Fibroblast of villous mesenchyme (primary cell): ENCODE data around the gene TMEM150A. TPM values are rescaled to one million over a fixed set of nuclear protein-coding genes. Genes with fewer than 3 reads are reported as not detected.

Source experiments
- DNase-seq: peaks from one replicate; pipeline ENCODE4 v3.0.0-alpha.2; 2010; ENCODE audit warnings: low read depth
- H3K4me3 ChIP-seq: 2 replicates; pipeline ENCODE4 v1.5.1; 2011; ENCODE audit warnings: low read depth, mild to moderate bottlenecking, low read length
- total RNA-seq: library from RNA; depleted of rRNA; stranded (reverse); fragments of >200 nt; gene quantifications from 2 replicates; pipeline ENCODE4 v1.2.3, GENCODE V29; 2012
- TF ChIP-seq, protein P1 (sequence below): IDR thresholded peaks from 2 replicates; pipeline ENCODE4 v1.5.1; 2012; ENCODE audit warnings: low read depth, mild to moderate bottlenecking, low read length; ENCODE audit not compliant: insufficient read depth

Gene TMEM150A
- total RNA-seq, 1 donor = 8.6 TPM

DNA sequence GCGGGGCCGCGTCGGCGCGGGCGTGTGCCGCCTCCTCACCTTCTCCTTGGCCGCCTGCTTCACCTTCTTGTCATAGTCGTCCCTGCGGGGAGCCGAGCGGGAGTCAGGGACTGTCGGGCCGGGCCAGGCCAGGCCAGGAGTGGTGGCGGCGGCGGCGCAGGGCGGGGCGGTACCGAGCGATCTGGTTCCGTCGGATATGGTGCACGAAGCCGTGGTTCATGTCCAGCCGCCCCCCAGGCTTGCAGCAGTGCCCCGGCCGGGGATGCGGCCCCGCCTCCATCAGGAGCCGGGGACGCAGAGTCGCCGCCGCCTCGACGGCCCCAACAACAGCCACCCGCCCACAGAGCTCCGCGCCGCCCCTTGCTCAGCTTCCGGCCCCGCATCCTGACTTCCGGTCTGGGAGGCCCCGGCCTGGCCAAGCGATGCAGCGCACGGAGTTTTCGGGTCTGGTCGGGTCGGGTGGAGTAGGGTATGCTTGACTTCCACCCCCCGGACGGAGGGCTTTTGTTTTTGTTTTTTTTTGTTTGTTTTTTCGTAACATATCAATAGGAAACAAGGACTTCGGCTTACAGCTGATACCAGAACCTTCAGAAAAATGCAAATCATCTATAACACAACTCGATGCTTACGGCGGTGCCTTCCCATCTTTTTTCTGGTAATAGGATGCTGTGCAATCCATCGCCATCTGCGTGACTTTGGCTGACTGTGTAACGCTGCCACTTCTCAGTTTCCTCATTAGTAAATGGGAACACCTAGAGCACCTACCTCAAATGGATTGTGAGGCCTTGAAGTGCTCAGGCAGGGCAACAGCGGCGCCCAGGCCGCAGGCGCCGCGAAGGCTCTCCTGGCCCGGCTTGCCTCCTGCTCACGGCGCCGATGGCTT is 9.4 kb upstream of the TMEM150A start, which contains the start of gene C2orf68:
C2orf68 (minus strand) TSS at position 362 of the 883 bp plus-strand sequence; CDS start at position 280, 82 bp downstream.
- TF ChIP-seq, protein P1, sequence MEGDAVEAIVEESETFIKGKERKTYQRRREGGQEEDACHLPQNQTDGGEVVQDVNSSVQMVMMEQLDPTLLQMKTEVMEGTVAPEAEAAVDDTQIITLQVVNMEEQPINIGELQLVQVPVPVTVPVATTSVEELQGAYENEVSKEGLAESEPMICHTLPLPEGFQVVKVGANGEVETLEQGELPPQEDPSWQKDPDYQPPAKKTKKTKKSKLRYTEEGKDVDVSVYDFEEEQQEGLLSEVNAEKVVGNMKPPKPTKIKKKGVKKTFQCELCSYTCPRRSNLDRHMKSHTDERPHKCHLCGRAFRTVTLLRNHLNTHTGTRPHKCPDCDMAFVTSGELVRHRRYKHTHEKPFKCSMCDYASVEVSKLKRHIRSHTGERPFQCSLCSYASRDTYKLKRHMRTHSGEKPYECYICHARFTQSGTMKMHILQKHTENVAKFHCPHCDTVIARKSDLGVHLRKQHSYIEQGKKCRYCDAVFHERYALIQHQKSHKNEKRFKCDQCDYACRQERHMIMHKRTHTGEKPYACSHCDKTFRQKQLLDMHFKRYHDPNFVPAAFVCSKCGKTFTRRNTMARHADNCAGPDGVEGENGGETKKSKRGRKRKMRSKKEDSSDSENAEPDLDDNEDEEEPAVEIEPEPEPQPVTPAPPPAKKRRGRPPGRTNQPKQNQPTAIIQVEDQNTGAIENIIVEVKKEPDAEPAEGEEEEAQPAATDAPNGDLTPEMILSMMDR = no peak
- DNase-seq = peak; percentile 87
- H3K4me3 ChIP-seq = peak within 1 kb of the TSS; percentile 81

- no peak for DNase-seq
- H3K4me3 ChIP-seq = peak overlapping the region; percentile 81
- TF ChIP-seq, protein P1 = no peak
These were observed 8.8 kb upstream of the TMEM150A start for GRCh38 chr2:85611217-85611704.

GRCh38 chr2:85607268-85608215 is 5.0 kb upstream of the TMEM150A start:
- H3K4me3 ChIP-seq = no peak overlapping the region
- TF ChIP-seq, protein P1 = no peak
- DNase-seq = no peak

- TF ChIP-seq, protein P1 = no peak
- H3K4me3 ChIP-seq = peak overlapping the region; percentile 5
- DNase-seq = no peak
These were observed 3.6 kb upstream of the TMEM150A start for GRCh38 chr2:85606116-85606455.

DNA sequence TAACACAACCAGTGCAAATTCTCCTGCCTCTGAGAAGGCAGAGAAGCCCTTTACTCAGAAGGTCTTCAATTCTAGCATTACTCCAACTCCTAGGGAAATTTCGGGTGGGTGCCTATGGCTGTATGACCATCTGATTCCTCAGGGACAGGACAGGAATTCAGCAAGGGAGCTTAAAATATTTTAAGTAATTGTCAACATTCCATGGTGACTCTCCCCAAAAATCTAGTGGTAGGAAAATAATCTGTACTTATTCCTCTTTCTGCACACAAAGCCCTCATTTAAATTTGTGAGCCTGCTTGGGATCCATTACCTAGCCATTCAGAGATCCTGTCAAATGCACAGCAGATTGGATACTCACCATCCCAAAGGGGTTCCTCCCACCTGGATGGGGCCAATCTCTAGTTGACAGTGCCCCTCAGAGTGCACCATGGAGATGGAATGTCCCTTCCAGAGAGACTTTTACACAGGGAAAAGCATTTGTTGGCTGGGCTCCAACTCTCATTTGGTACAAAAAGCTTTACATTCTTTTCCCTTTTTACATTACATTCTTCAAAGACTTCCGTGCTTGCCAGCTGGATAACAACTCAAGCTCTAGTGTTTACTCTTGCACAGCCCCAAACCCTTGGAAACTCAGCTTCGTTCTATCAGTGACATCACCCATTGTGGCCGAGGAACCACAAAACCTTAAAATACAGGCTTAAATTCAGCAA is 3.1 kb upstream of the TMEM150A start:
- TF ChIP-seq, protein P1 = no peak
- H3K4me3 ChIP-seq = peak overlapping the region; percentile 5
- DNase-seq = peak; percentile 93
